ENCODE measurements around the gene CUBN. TPM values are rescaled to one million over a fixed set of nuclear protein-coding genes. Genes with fewer than 3 reads are reported as not detected.

CUBN gene
- total and polyA plus RNA-seq, 10 of the 15 experiments (the other 5 are each of a cell fraction or from before 2014, with no cell fraction given) = under 0.01 to 0.14 (median 0.02) TPM; not detected in 6

- ChIA-PET SMC1A (ENCODE audit: uncharacterized antibody, unreplicated experiment) (interaction anchor here (2.4 kb wide), 2 partner anchors 12 to 15 kb away, joined by 9 to 10 read pairs; no protein-coding TSS in a partner anchor), RAD21 (ENCODE audit: unreplicated experiment) (no interaction called here), CTCF (interaction anchor here (1.0 to 2.1 kb wide), 2 partner anchors 12 to 20 kb away, joined by 3 to 4 read pairs; no protein-coding TSS in a partner anchor), POLR2A (no interaction called here)
- TF ChIP-seq JUND (IDR thresholded peaks at IDR 0.05; ENCODE audit: low read depth, low read length) = no peak
- TF ChIP-seq MYC (IDR thresholded peaks at IDR 0.05; ENCODE audit: insufficient read depth, insufficient read length, insufficient replicate concordance, low read length, severe bottlenecking) = no peak
- no peak for TF ChIP-seq KDM1A (IDR thresholded peaks at IDR 0.05; ENCODE audit: borderline replicate concordance)
- no peak for TF ChIP-seq CEBPB (IDR thresholded peaks at IDR 0.05; ENCODE audit: borderline replicate concordance in 1 of 2, low read depth in 2 of 2, low read length in 2 of 2)
- no peak for TF ChIP-seq RUNX3 (IDR thresholded peaks at IDR 0.05; ENCODE audit: low read length)
- no peak for TF ChIP-seq SREBF1 (IDR thresholded peaks at IDR 0.05; ENCODE audit: low read length)
- TF ChIP-seq TCF3 (IDR thresholded peaks at IDR 0.05; ENCODE audit: borderline replicate concordance, insufficient read depth, low read depth, low read length) = no peak
- TF ChIP-seq YY1 (IDR thresholded peaks at IDR 0.05; ENCODE audit: low read depth, low read length) = no peak
- TF ChIP-seq SREBF2 (IDR thresholded peaks at IDR 0.05; ENCODE audit: low read length) = no peak
- Histone ChIP-seq H3K27ac (ENCODE audit: control insufficient read depth, insufficient read depth) (no peak overlapping the region), H3K9me3 (replicated peaks; ENCODE audit: control insufficient read depth, insufficient read depth, low read length) (no peaks in the 10 kb centered on the region), H3K4me2 (ENCODE audit: control insufficient read depth, insufficient read depth) (no peak overlapping the region), H4K20me1 (ENCODE audit: control insufficient read depth, insufficient read depth) (no peaks in the 10 kb centered on the region), H2AFZ (ENCODE audit: control insufficient read depth, low read depth, low read length) (no peak overlapping the region), H3K4me1 (ENCODE audit: control insufficient read depth, insufficient read depth, low read length) (no peaks in the 10 kb centered on the region), H3K79me2 (ENCODE audit: control insufficient read depth, insufficient read depth, low read length) (no peaks in the 10 kb centered on the region), H3K9ac (ENCODE audit: control insufficient read depth, insufficient read depth, low read length) (no peak overlapping the region), H3K27me3 (replicated peaks in 1 of 2; ENCODE audit: control insufficient read depth in 2 of 2, insufficient read depth in 2 of 2, low read length in 1 of 2) (no peaks in the 10 kb centered on the region; a peak in 1 of 4 replicates), H3K36me3 (ENCODE audit: control insufficient read depth in 2 of 2, insufficient read depth in 2 of 2, low read length in 1 of 2) (no peaks in the 10 kb centered on the region), H3K4me3 (no peak overlapping the region)
- DNase-seq (ENCODE audit: low read depth, low spot score) = no peak
- intact Hi-C loops (cut with micrococcal nuclease; ENCODE audit: unreplicated experiment) = no loop called here
- in situ Hi-C loops (cut with MboI) = no loop called here
- WGBS (ENCODE audit: insufficient coverage, insufficient replicate concordance, low lambda C conversion rate, missing lambda C conversion rate) = 3% methylated on average over 4 of the region's 4 CpGs
- BruUV-seq (replicated peaks) = no TSS peak
- FAIRE-seq = no peak
- no peak for ATAC-seq
Measured at GRCh38 chr10:16856567-16856966, 273.0 kb downstream of the CUBN start.

Measured in GM12878 (cell line).